Naive thymus-derived CD4-positive, alpha-beta T cell (primary cell): Measurements from ENCODE around the gene ATP11A. TPM values are rescaled to one million over a fixed set of nuclear protein-coding genes. Genes with fewer than 3 reads are reported as not detected.

Experiments used
- ATAC-seq: fragments of 150-1000 bp; cut with Tn5 transposase; 2 replicates; pipeline ENCODE4 v1.10.0; 2021; ENCODE audit warnings: mild to moderate bottlenecking, moderate library complexity
- CTCF ChIA-PET: fragments of 350-600 bp; sonication (Branson Sonifier 250); formaldehyde crosslinking; loops from one replicate; lab custom pipeline; 2021; ENCODE audit warnings: antibody characterized with exemption; lab: Charles Lee
- POLR2A ChIA-PET: fragments of 350-600 bp; sonication (Branson Sonifier 250); formaldehyde crosslinking; loops from one replicate; lab custom pipeline; 2021; ENCODE audit warnings: antibody characterized with exemption, inconsistent platforms; lab: Charles Lee
- DNase-seq, 9 donors: peaks; one replicate each; pipeline versions ENCODE4 v3.0.0 to v3.0.0-alpha.2; 2020 to 2022; ENCODE audit warnings: mixed read lengths in 1 of 9
- H3K27ac ChIP-seq: one replicate; pipeline ENCODE4 v1.7.0; 2013; ENCODE audit warnings: mild to moderate bottlenecking, low read depth, low read length, moderate library complexity
- H3K27me3 ChIP-seq, 2 donors: one replicate each; pipeline ENCODE4 v1.7.0; 2013; ENCODE audit warnings: low read length in 2 of 2, mild to moderate bottlenecking in 2 of 2, moderate library complexity in 2 of 2; ENCODE audit not compliant: control insufficient read depth in 2 of 2, insufficient read depth in 2 of 2
- H3K36me3 ChIP-seq, 3 experiments: 1 replicate in 2 of 3; 2 replicates in 1 of 3; pipeline ENCODE4 v1.7.0; 2013; ENCODE audit warnings: low read length in 3 of 3, mild to moderate bottlenecking in 3 of 3, moderate library complexity in 1 of 3; ENCODE audit not compliant: insufficient read depth in 3 of 3, control insufficient read depth in 2 of 3
- H3K4me1 ChIP-seq, 2 donors: one replicate each; pipeline ENCODE4 v1.7.0; 2013; ENCODE audit warnings: low read length in 2 of 2, mild to moderate bottlenecking in 2 of 2, moderate library complexity in 1 of 2; ENCODE audit not compliant: control insufficient read depth in 2 of 2, insufficient read depth in 2 of 2
- H3K4me3 ChIP-seq: 2 replicates; pipeline ENCODE4 v1.7.0; 2013; ENCODE audit warnings: mild to moderate bottlenecking, low read length
- H3K9me3 ChIP-seq, 3 experiments: 1 replicate in 2 of 3; 2 replicates in 1 of 3; pipeline ENCODE4 v1.7.0; 2013; ENCODE audit warnings: low read length in 3 of 3; ENCODE audit not compliant: control insufficient read depth in 2 of 3
- H3K27ac Mint-ChIP-seq, 9 donors: one replicate each; pipeline ENCODE4 v1.8.0; 2020 to 2022; ENCODE audit warnings: mixed read lengths in 9 of 9, mild to moderate bottlenecking in 8 of 9, moderate library complexity in 5 of 9, inconsistent platforms in 2 of 9
- H3K27me3 Mint-ChIP-seq, 5 donors: one replicate each; pipeline ENCODE4 v1.8.0; 2021 to 2022; ENCODE audit warnings: mixed read lengths in 5 of 5, mild to moderate bottlenecking in 1 of 5
- H3K36me3 Mint-ChIP-seq, 5 donors: one replicate each; pipeline ENCODE4 v1.8.0; 2020 to 2022; ENCODE audit warnings: mixed read lengths in 5 of 5, mild to moderate bottlenecking in 3 of 5, inconsistent platforms in 1 of 5
- H3K4me1 Mint-ChIP-seq, 7 donors: one replicate each; pipeline ENCODE4 v1.8.0; 2020 to 2022; ENCODE audit warnings: mixed read lengths in 7 of 7, mild to moderate bottlenecking in 3 of 7, inconsistent platforms in 1 of 7
- H3K4me3 Mint-ChIP-seq, 10 donors: one replicate each; pipeline ENCODE4 v1.8.0; 2020 to 2022; ENCODE audit warnings: mild to moderate bottlenecking in 10 of 10, mixed read lengths in 10 of 10, moderate library complexity in 6 of 10, inconsistent platforms in 2 of 10
- H3K9me3 Mint-ChIP-seq, 11 donors: one replicate each; pipeline ENCODE4 v1.8.0; 2020 to 2022; ENCODE audit warnings: mixed read lengths in 11 of 11, mild to moderate bottlenecking in 4 of 11, inconsistent platforms in 1 of 11, moderate library complexity in 1 of 11
- intact Hi-C, 2 donors: fragments of 100-400 bp; cut with micrococcal nuclease; formaldehyde crosslinking; loops; one replicate each; pipeline ENCODE4 v1.15.1; 2023
- polyA plus RNA-seq, 2 donors: library from polyadenylated mRNA; unstranded; fragments of 300-500 nt; fragmentation: Illumina TruSeq; gene quantifications; one replicate each; pipeline ENCODE4 v1.2.3, GENCODE V29; 2021
- total RNA-seq, 6 experiments: library from RNA in 5 of 6; stranded (reverse) in 5 of 6; gene quantifications; 1 replicate in 5 of 6; 2 replicates in 1 of 6; pipeline ENCODE4 v1.2.3 and lab custom pipeline; 2021 to 2026

ATP11A gene
- total and polyA plus RNA-seq, 7 experiments from 2014 or later = 4.3 to 111 (median 58.5) TPM

DNA sequence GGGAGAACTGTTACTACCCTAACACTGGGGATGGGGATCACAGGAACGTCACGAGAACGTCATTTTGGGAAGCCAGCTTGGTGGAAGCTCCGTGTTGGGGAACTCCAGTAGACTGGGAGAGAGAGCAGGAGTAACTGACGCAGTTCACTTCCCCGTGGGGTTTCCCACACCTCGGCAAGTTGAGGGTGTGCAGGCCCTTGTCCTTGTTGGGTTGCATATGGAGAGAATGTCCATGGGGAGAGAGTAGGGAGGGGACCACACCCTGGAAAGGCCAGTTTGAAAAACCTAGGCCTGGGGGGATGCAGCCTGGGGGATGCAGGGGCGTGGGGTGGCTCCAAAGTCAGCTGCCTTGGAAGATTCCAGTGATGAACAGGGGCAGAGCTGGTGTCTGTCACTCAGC, 228.4 kb downstream of the ATP11A start:
- peaks cover 0 to 4% (median 0%) of the 10 kb centered on the region in 5 donors for H3K36me3 Mint-ChIP-seq

GRCh38 chr13:112918746-112919145, 228.9 kb downstream of the ATP11A start:
- ATAC-seq = no peak

More for the DNA sequence above, 228.4 kb downstream of the ATP11A start:
- ChIA-PET CTCF (no interaction called here), POLR2A (no interaction called here)
- Histone ChIP-seq H3K4me1 (no peaks in the 10 kb centered on the region), H3K4me3 (no peak overlapping the region), H3K36me3 (no peaks in the 10 kb centered on the region), H3K27me3 (no peaks in the 10 kb centered on the region), H3K9me3 (no peaks in the 10 kb centered on the region), H3K27ac (no peak overlapping the region)
- H3K4me1 Mint-ChIP-seq = peaks cover 0 to 2% (median 0%) of the 10 kb centered on the region in 7 donors
- no peak overlapping the region for H3K27ac Mint-ChIP-seq
- intact Hi-C loops = no loop called here
- DNase-seq (no peak), ATAC-seq (no peak)
- H3K9me3 Mint-ChIP-seq = no peaks in the 10 kb centered on the region
- H3K4me3 Mint-ChIP-seq = no peak overlapping the region
- peaks cover 0 to 26% (median 15%) of the 10 kb centered on the region in 5 donors for H3K27me3 Mint-ChIP-seq

DNA sequence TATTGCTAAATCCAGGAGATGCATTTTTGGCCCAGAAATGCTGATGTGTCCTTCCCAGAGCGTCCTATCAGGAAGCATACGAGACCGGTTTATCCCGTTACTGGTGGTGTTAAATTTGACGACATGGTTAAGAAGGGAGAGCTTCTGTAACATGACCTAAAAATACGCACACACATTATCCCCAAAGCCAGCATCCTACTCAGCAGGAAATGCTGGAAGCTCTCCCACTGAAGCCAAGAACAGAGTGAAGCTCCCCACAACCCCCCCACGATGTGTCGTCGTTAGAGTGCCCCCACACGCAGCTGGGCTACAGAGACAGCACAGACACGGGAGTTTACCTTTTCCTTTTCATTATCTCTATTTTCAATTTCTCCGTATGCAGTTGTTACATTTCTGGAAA, 234.1 kb downstream of the ATP11A start:
- no peak for ATAC-seq
- H3K27ac Mint-ChIP-seq = no peak overlapping the region
- ChIA-PET CTCF (interaction anchor here (0.7 kb wide), 1 partner anchor 1591 kb away, joined by 3 read pairs; no protein-coding TSS in a partner anchor), POLR2A (no interaction called here)
- H3K36me3 Mint-ChIP-seq = no peaks in the 10 kb centered on the region
- no peaks in the 10 kb centered on the region for H3K9me3 ChIP-seq
- no peaks in the 10 kb centered on the region for H3K27me3 ChIP-seq
- H3K4me1 ChIP-seq = no peaks in the 10 kb centered on the region
- H3K27ac ChIP-seq = no peak overlapping the region
- no peak overlapping the region for H3K4me3 ChIP-seq
- peaks cover 0 to 33% (median 28%) of the 10 kb centered on the region in 5 donors for H3K27me3 Mint-ChIP-seq
- H3K4me3 Mint-ChIP-seq = no peak overlapping the region
- intact Hi-C loops = no loop called here
- peaks cover 0 to 1% (median 0%) of the 10 kb centered on the region in 11 donors for H3K9me3 Mint-ChIP-seq
- no peaks in the 10 kb centered on the region for H3K36me3 ChIP-seq
- peaks cover 0 to under 1% (median 0%) of the 10 kb centered on the region in 7 donors for H3K4me1 Mint-ChIP-seq
- no peak for DNase-seq

More at GRCh38 chr13:112918746-112919145, 228.9 kb downstream of the ATP11A start:
- Histone ChIP-seq H3K27ac (no peak overlapping the region), H3K4me1 (no peaks in the 10 kb centered on the region), H3K36me3 (no peaks in the 10 kb centered on the region), H3K4me3 (no peak overlapping the region), H3K9me3 (no peaks in the 10 kb centered on the region), H3K27me3 (no peaks in the 10 kb centered on the region)
- Mint-ChIP-seq H3K4me3 (no peak overlapping the region), H3K27me3 (peaks cover 0 to 28% (median 15%) of the 10 kb centered on the region in 5 donors), H3K27ac (no peak overlapping the region), H3K4me1 (peaks cover 0 to 2% (median 0%) of the 10 kb centered on the region in 7 donors), H3K9me3 (no peaks in the 10 kb centered on the region), H3K36me3 (peaks cover 0 to 4% (median 0%) of the 10 kb centered on the region in 5 donors)
- no peak for DNase-seq
- ChIA-PET CTCF (no interaction called here), POLR2A (no interaction called here)
- intact Hi-C loops = no loop called here

DNA sequence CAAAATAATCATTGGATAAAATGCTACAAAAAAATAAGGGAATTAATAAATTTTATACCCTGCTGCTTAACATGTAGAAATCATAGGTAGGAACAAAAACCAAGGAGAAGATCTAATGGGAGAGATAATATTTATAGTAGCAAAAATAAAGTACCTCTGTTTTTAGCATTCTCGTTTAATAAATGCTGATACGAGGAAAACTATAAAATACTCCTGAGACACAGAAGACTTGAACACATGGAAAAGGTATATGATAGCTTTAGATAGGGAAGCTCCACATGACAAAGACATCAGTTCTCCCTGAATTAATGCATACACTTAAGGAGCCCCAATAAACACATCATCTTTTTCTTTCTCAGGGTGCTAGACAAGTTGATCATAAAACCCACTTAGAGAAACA, 234.5 kb downstream of the ATP11A start:
- no peak for DNase-seq
- Mint-ChIP-seq H3K27ac (no peak overlapping the region), H3K27me3 (peaks cover 0 to 37% (median 32%) of the 10 kb centered on the region in 5 donors), H3K36me3 (no peaks in the 10 kb centered on the region), H3K4me1 (peaks cover 0 to 4% (median 4%) of the 10 kb centered on the region in 7 donors), H3K9me3 (peaks cover 0 to 3% (median 0%) of the 10 kb centered on the region in 11 donors), H3K4me3 (no peak overlapping the region)
- H3K4me3 ChIP-seq = no peak overlapping the region
- no peak for ATAC-seq
- CTCF ChIA-PET = interaction anchor here (0.7 kb wide), 1 partner anchor 1592 kb away, joined by 3 read pairs; no protein-coding TSS in a partner anchor
- peaks cover 0 to 2% of the 10 kb centered on the region in 2 donors for H3K27me3 ChIP-seq
- H3K9me3 ChIP-seq = no peaks in the 10 kb centered on the region
- POLR2A ChIA-PET = no interaction called here
- intact Hi-C loops = no loop called here
- H3K36me3 ChIP-seq = no peaks in the 10 kb centered on the region
- no peaks in the 10 kb centered on the region for H3K4me1 ChIP-seq
- no peak overlapping the region for H3K27ac ChIP-seq

- Mint-ChIP-seq H3K27ac (no peak overlapping the region), H3K9me3 (peaks cover 0 to 3% (median 0%) of the 10 kb centered on the region in 11 donors), H3K36me3 (no peaks in the 10 kb centered on the region), H3K4me1 (peaks cover 4 to 12% (median 10%) of the 10 kb centered on the region in 7 donors), H3K4me3 (no peak overlapping the region), H3K27me3 (peaks cover 6 to 44% (median 36%) of the 10 kb centered on the region in 5 donors)
- POLR2A ChIA-PET = no interaction called here
- intact Hi-C loops = no loop called here
- H3K4me1 ChIP-seq = no peaks in the 10 kb centered on the region
- CTCF ChIA-PET = no interaction called here
- DNase-seq = no peak
- H3K9me3 ChIP-seq = no peaks in the 10 kb centered on the region
- H3K36me3 ChIP-seq = no peaks in the 10 kb centered on the region
- H3K27ac ChIP-seq = no peak overlapping the region
- peaks cover 4 to 5% of the 10 kb centered on the region in 2 donors for H3K27me3 ChIP-seq
- ATAC-seq = peak; percentile 20
- H3K4me3 ChIP-seq = no peak overlapping the region
Measured at GRCh38 chr13:112926003-112926402, 236.2 kb downstream of the ATP11A start.

DNA sequence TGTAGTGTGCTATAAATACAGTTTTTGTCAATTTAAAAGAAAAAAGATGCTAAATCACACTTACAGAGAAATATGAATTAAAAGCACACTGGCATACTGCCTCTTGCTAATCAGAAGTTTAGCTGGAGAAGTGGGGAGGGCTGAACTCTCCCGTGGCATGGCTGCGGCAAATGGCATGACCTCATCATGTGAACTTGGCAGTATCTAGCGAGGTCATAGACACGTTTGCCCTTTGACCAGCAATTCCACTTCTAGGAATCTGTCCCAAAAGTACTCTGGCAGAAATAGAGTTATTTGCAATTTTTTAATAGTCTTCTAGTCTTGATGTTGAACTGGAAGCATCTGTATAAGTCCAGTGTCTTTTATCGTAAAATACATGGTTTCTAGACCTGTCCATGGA, 237.2 kb downstream of the ATP11A start:
- no peak overlapping the region for H3K27ac Mint-ChIP-seq
- no peaks in the 10 kb centered on the region for H3K4me1 ChIP-seq
- CTCF ChIA-PET = no interaction called here
- no peak overlapping the region for H3K27ac ChIP-seq
- peaks cover 4 to 5% of the 10 kb centered on the region in 2 donors for H3K27me3 ChIP-seq
- no peak for DNase-seq
- ATAC-seq = no peak
- H3K9me3 Mint-ChIP-seq = peaks cover 0 to 3% (median 0%) of the 10 kb centered on the region in 11 donors
- no peak overlapping the region for H3K4me3 Mint-ChIP-seq
- POLR2A ChIA-PET = no interaction called here
- H3K9me3 ChIP-seq = no peaks in the 10 kb centered on the region
- H3K4me3 ChIP-seq = no peak overlapping the region
- H3K36me3 ChIP-seq = no peaks in the 10 kb centered on the region
- peaks cover 4 to 19% (median 10%) of the 10 kb centered on the region in 7 donors for H3K4me1 Mint-ChIP-seq
- intact Hi-C loops = no loop called here
- H3K27me3 Mint-ChIP-seq = peaks cover 6 to 50% (median 42%) of the 10 kb centered on the region in 5 donors
- no peaks in the 10 kb centered on the region for H3K36me3 Mint-ChIP-seq
